IMR-90 (cell line): ENCODE results near the gene CD2. TPM values are rescaled to one million over a fixed set of nuclear protein-coding genes. Genes with fewer than 3 reads are reported as not detected.

ENCODE experiments used
- ATAC-seq: fragments of 200-7000 bp; cut with Tn5 transposase; 2 replicates; pipeline ENCODE4 v1.9.1; 2020; ENCODE audit warnings: low read depth, mild to moderate bottlenecking, moderate library complexity
- BruUV-seq: library from RNA; stranded (reverse); fragments of 400-500 nt; replicated peaks from 2 replicates; lab custom pipeline; 2021; lab: Mats Ljungman, UMichigan
- CTCF ChIA-PET: fragments of 300-600 bp; formaldehyde crosslinking; extraction: SDS; loops from one replicate; lab custom pipeline; 2021; ENCODE audit warnings: antibody characterized with exemption; lab: Yijun Ruan, JAX
- POLR2A ChIA-PET: fragments of 300-600 bp; sonication (Branson Sonifier 250); formaldehyde crosslinking; loops from one replicate; lab custom pipeline; 2022; ENCODE audit warnings: antibody characterized with exemption; ENCODE audit not compliant: unreplicated experiment; lab: Charles Lee
- DNase-seq: peaks from one replicate; pipeline ENCODE4 v3.0.0; 2013
- H2AFZ ChIP-seq: replicated peaks from 2 replicates; pipeline ENCODE3; 2013; ENCODE audit warnings: low read length, mild to moderate bottlenecking; ENCODE audit not compliant: poor library complexity
- H2AK5ac ChIP-seq: 2 replicates; pipeline ENCODE4 v1.6.1; 2013; ENCODE audit warnings: low read depth, low read length, inconsistent platforms
- H2AK9ac ChIP-seq: replicated peaks from 2 replicates; pipeline ENCODE3; 2013; ENCODE audit warnings: mild to moderate bottlenecking, low read depth, low read length, moderate library complexity; ENCODE audit not compliant: poor library complexity
- H2BK120ac ChIP-seq: 2 replicates; pipeline ENCODE4 v1.6.1; 2013; ENCODE audit warnings: low read depth, low read length, inconsistent platforms
- H2BK15ac ChIP-seq: 3 replicates; pipeline ENCODE4 v1.6.1; 2013; ENCODE audit warnings: low read depth, low read length, inconsistent platforms
- H2BK20ac ChIP-seq: 2 replicates; pipeline ENCODE4 v1.6.1; 2013; ENCODE audit warnings: low read depth, mild to moderate bottlenecking, inconsistent platforms, low read length, moderate library complexity
- H2BK5ac ChIP-seq: 2 replicates; pipeline ENCODE4 v1.6.1; 2013; ENCODE audit warnings: mild to moderate bottlenecking, low read depth, low read length, inconsistent platforms; ENCODE audit not compliant: poor library complexity, severe bottlenecking
- H3K14ac ChIP-seq: replicated peaks from 2 replicates; pipeline ENCODE4 v1.6.1; 2013; ENCODE audit warnings: low read depth, low read length, inconsistent platforms
- H3K18ac ChIP-seq: 2 replicates; pipeline ENCODE4 v1.6.1; 2013; ENCODE audit warnings: low read depth, low read length, control low read depth
- H3K23ac ChIP-seq: 2 replicates; pipeline ENCODE4 v1.6.1; 2013; ENCODE audit warnings: low read depth, low read length, inconsistent platforms
- H3K27ac ChIP-seq: 2 replicates; pipeline ENCODE4 v1.5.1; 2013; ENCODE audit warnings: mild to moderate bottlenecking, control low read depth, low read length; ENCODE audit not compliant: insufficient read depth
- H3K27me3 ChIP-seq: 2 replicates; pipeline ENCODE4 v1.6.1; 2013; ENCODE audit warnings: low read length; ENCODE audit not compliant: control insufficient read depth, insufficient read depth
- H3K36me3 ChIP-seq: 2 replicates; pipeline ENCODE4 v1.6.1; 2013; ENCODE audit warnings: low read length, mixed read lengths; ENCODE audit not compliant: control insufficient read depth, insufficient read depth
- H3K4ac ChIP-seq: 2 replicates; pipeline ENCODE4 v1.6.1; 2013; ENCODE audit warnings: low read depth, low read length, inconsistent platforms
- H3K4me1 ChIP-seq: 2 replicates; pipeline ENCODE4 v1.6.1; 2013; ENCODE audit warnings: low read length, mixed read lengths; ENCODE audit not compliant: control insufficient read depth, insufficient read depth
- H3K4me2 ChIP-seq: 2 replicates; pipeline ENCODE4 v1.6.1; 2013; ENCODE audit warnings: low read depth, mild to moderate bottlenecking, control low read depth, low read length, moderate library complexity
- H3K4me3 ChIP-seq: 2 replicates; pipeline ENCODE4 v1.5.1; 2013; ENCODE audit warnings: low read depth, mild to moderate bottlenecking, control low read depth, low read length, moderate library complexity; ENCODE audit not compliant: insufficient read depth
- H3K56ac ChIP-seq: 2 replicates; pipeline ENCODE4 v1.6.1; 2013; ENCODE audit warnings: low read length, inconsistent platforms; ENCODE audit not compliant: insufficient read depth; ENCODE audit errors: extremely low read depth
- H3K79me1 ChIP-seq, 2 experiments: 2 replicates each; pipeline ENCODE4 v1.6.1; 2013; ENCODE audit warnings: low read length in 2 of 2, inconsistent platforms in 1 of 2, low read depth in 1 of 2
- H3K9ac ChIP-seq: 2 replicates; pipeline ENCODE4 v1.6.1; 2013; ENCODE audit warnings: low read depth, low read length, control low read depth
- H3K9me1 ChIP-seq: 2 replicates; pipeline ENCODE4 v1.6.1; 2013; ENCODE audit warnings: low read length, inconsistent platforms; ENCODE audit not compliant: insufficient read depth
- H3K9me3 ChIP-seq: 2 replicates; pipeline ENCODE4 v1.6.1; 2013; ENCODE audit warnings: low read length; ENCODE audit not compliant: control insufficient read depth, insufficient read depth
- H4K20me1 ChIP-seq: 2 replicates; pipeline ENCODE4 v1.6.1; 2013; ENCODE audit warnings: low read length, inconsistent platforms; ENCODE audit not compliant: insufficient read depth
- H4K5ac ChIP-seq: 2 replicates; pipeline ENCODE4 v1.6.1; 2013; ENCODE audit warnings: mild to moderate bottlenecking, low read depth, low read length, control low read depth
- H4K8ac ChIP-seq, 2 experiments: 2 replicates each; pipeline ENCODE4 v1.6.1; 2013; ENCODE audit warnings: low read depth in 2 of 2, low read length in 2 of 2, control low read depth in 1 of 2, inconsistent platforms in 1 of 2
- H4K91ac ChIP-seq: 2 replicates; pipeline ENCODE4 v1.6.1; 2013; ENCODE audit warnings: low read depth, low read length, inconsistent platforms; ENCODE audit not compliant: insufficient read depth
- BHLHE40 ChIP-seq: fragments of 150-350 bp; IDR thresholded peaks from 2 replicates; pipeline ENCODE4 v1.6.1; 2016; ENCODE audit warnings: mild to moderate bottlenecking, low read depth, low read length
- CEBPB ChIP-seq: IDR thresholded peaks from 2 replicates; pipeline ENCODE4 v1.6.1; 2012; ENCODE audit warnings: low read depth, low read length, improper control_type of control experiment
- CHD1 ChIP-seq: IDR thresholded peaks from 2 replicates; pipeline ENCODE4 v1.6.1; 2012; ENCODE audit warnings: low read depth, low read length, improper control_type of control experiment
- ELK1 ChIP-seq: fragments of 150-350 bp; IDR thresholded peaks from 2 replicates; pipeline ENCODE4 v1.6.1; 2016; ENCODE audit warnings: low read depth, mild to moderate bottlenecking, low read length, moderate library complexity, borderline replicate concordance
- FOS ChIP-seq: fragments of 150-350 bp; IDR thresholded peaks from 2 replicates; pipeline ENCODE4 v1.6.1; 2016; ENCODE audit warnings: low read depth, low read length
- MAFK ChIP-seq: IDR thresholded peaks from 2 replicates; pipeline ENCODE4 v1.6.1; 2012; ENCODE audit warnings: low read depth, low read length, improper control_type of control experiment
- MAZ ChIP-seq: IDR thresholded peaks from 2 replicates; pipeline ENCODE4 v1.6.1; 2012; ENCODE audit warnings: low read depth, mild to moderate bottlenecking, low read length, improper control_type of control experiment, moderate library complexity, borderline replicate concordance
- MXI1 ChIP-seq: IDR thresholded peaks from 2 replicates; pipeline ENCODE4 v1.6.1; 2012; ENCODE audit warnings: low read depth, mild to moderate bottlenecking, low read length, moderate library complexity, borderline replicate concordance
- NFE2L2 ChIP-seq: fragments of 150-350 bp; IDR thresholded peaks from 2 replicates; pipeline ENCODE4 v1.6.1; 2016; ENCODE audit warnings: low read depth, mild to moderate bottlenecking, low read length
- RAD21 ChIP-seq: IDR thresholded peaks from 2 replicates; pipeline ENCODE4 v1.6.1; 2012; ENCODE audit warnings: low read length, improper control_type of control experiment
- RCOR1 ChIP-seq: IDR thresholded peaks from 2 replicates; pipeline ENCODE4 v1.6.1; 2012; ENCODE audit warnings: mild to moderate bottlenecking, low read length, improper control_type of control experiment; ENCODE audit not compliant: insufficient replicate concordance
- RFX5 ChIP-seq: IDR thresholded peaks from 2 replicates; pipeline ENCODE4 v1.8.0; 2012; ENCODE audit warnings: low read depth, mild to moderate bottlenecking, low read length, moderate library complexity
- SMC3 ChIP-seq: fragments of 150-350 bp; IDR thresholded peaks from 2 replicates; pipeline ENCODE4 v1.6.1; 2016; ENCODE audit warnings: low read depth, mild to moderate bottlenecking, antibody characterized with exemption, low read length, moderate library complexity
- WGBS, 2 experiments: methylation state at CpG; one replicate each; pipeline versions ENCODE4 v1.1.5 to v1.1.7; 2013; ENCODE audit warnings: missing lambda C conversion rate in 2 of 2; ENCODE audit not compliant: insufficient read length in 1 of 2; ENCODE audit errors: extremely low coverage in 2 of 2; 5-methylcytosine and 5-hydroxymethylcytosine counted together
- dilution Hi-C: fragments of 300-500 bp; cut with HindIII; formaldehyde crosslinking; loops from one replicate; pipeline ENCODE4 v1.14.3; 2018; ENCODE audit warnings: low sequenced_read_pairs; ENCODE audit not compliant: unreplicated experiment
- in situ Hi-C: fragments of 300-500 bp; cut with MboI; formaldehyde crosslinking; loops from 3 replicates; pipeline ENCODE4 v1.14.3; 2019; ENCODE audit warnings: low sequenced_read_pairs, inconsistent platforms, mixed read lengths
- intact Hi-C: fragments of 100-400 bp; cut with micrococcal nuclease; formaldehyde crosslinking; loops from 2 replicates; pipeline ENCODE4 v1.10.0; 2022
- polyA plus RNA-seq, 3 experiments: library from polyadenylated mRNA; depleted of rRNA; stranded (reverse); fragments of >200 nt; gene quantifications; 2 replicates each; pipeline ENCODE4 v1.2.3, GENCODE V29; 2012; ENCODE audit warnings: low replicate concordance in 1 of 3
- total RNA-seq: library from RNA; depleted of rRNA; stranded (reverse); fragments of >200 nt; gene quantifications from 2 replicates; pipeline ENCODE4 v1.2.3, GENCODE V29; 2012
- TF ChIP-seq, protein P1 (sequence below): conservative IDR thresholded peaks from 2 replicates; pipeline ENCODE4 v1.5.1; 2012; ENCODE audit warnings: mild to moderate bottlenecking, low read depth, low read length, improper control_type of control experiment
- TF ChIP-seq, protein P2 (sequence below): fragments of 150-350 bp; IDR thresholded peaks from 2 replicates; pipeline ENCODE4 v1.6.1; 2017; ENCODE audit warnings: mild to moderate bottlenecking, antibody characterized with exemption, low read length, low read depth

CD2 gene
- total and polyA plus RNA-seq, 2 of the 4 experiments (the other 2 are of a cell fraction), result not detected

DNA sequence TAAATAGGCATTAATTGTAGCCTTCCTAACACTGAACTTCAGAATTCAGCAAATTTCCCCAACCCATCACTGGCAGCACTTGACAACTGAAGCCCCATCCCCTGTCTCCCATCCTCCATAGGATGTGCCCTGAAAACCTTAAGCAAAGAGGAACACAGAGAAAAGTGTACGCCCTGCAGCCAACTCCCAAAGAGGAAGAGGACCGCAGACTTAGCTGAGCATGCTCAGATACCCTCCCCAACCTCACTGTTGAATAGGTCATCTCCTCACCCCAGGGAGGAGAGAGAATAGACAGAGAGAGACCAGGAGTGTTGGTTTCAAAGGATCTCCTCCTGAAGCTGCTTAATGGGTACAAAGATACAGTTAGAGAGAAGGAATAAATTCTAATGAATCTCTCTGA lies 50.5 kb downstream of the CD2 start:
- Histone ChIP-seq H2BK5ac (no peak overlapping the region), H3K23ac (no peak overlapping the region), H3K27me3 (no peaks in the 10 kb centered on the region), H2AK5ac (no peak overlapping the region), H4K5ac (no peak overlapping the region), H2BK120ac (no peak overlapping the region), H3K9ac (no peak overlapping the region), H2AK9ac (no peak overlapping the region), H3K27ac (no peak overlapping the region), H3K4ac (no peak overlapping the region), H3K36me3 (no peaks in the 10 kb centered on the region), H3K18ac (no peak overlapping the region), H2AFZ (no peak overlapping the region), H3K4me3 (no peak overlapping the region), H4K91ac (no peak overlapping the region), H3K9me1 (no peaks in the 10 kb centered on the region), H4K8ac (no peak overlapping the region), H3K14ac (no peak overlapping the region), H2BK20ac (no peak overlapping the region), H4K20me1 (no peaks in the 10 kb centered on the region), H3K4me2 (no peak overlapping the region), H3K4me1 (no peaks in the 10 kb centered on the region), H3K9me3 (no peaks in the 10 kb centered on the region), H2BK15ac (no peak overlapping the region), H3K56ac (no peak overlapping the region), H3K79me1 (no peaks in the 10 kb centered on the region)
- TF ChIP-seq MAFK (no peak), MAZ (no peak), RCOR1 (no peak), CHD1 (no peak), RAD21 (no peak), ELK1 (no peak), SMC3 (no peak), BHLHE40 (no peak), NFE2L2 (no peak), RFX5 (no peak), FOS (no peak), CEBPB (no peak), MXI1 (no peak)
- TF ChIP-seq, protein P1, sequence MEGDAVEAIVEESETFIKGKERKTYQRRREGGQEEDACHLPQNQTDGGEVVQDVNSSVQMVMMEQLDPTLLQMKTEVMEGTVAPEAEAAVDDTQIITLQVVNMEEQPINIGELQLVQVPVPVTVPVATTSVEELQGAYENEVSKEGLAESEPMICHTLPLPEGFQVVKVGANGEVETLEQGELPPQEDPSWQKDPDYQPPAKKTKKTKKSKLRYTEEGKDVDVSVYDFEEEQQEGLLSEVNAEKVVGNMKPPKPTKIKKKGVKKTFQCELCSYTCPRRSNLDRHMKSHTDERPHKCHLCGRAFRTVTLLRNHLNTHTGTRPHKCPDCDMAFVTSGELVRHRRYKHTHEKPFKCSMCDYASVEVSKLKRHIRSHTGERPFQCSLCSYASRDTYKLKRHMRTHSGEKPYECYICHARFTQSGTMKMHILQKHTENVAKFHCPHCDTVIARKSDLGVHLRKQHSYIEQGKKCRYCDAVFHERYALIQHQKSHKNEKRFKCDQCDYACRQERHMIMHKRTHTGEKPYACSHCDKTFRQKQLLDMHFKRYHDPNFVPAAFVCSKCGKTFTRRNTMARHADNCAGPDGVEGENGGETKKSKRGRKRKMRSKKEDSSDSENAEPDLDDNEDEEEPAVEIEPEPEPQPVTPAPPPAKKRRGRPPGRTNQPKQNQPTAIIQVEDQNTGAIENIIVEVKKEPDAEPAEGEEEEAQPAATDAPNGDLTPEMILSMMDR, result no peak
- TF ChIP-seq, protein P2, sequence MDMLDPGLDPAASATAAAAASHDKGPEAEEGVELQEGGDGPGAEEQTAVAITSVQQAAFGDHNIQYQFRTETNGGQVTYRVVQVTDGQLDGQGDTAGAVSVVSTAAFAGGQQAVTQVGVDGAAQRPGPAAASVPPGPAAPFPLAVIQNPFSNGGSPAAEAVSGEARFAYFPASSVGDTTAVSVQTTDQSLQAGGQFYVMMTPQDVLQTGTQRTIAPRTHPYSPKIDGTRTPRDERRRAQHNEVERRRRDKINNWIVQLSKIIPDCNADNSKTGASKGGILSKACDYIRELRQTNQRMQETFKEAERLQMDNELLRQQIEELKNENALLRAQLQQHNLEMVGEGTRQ, result no peak
- intact Hi-C loops (no loop called here), in situ Hi-C loops (no loop called here), dilution Hi-C loops (no loop called here)
- WGBS, 2 experiments, result no CpG with 5 or more reads among the region's 2 CpGs
- BruUV-seq, result no TSS peak
- ATAC-seq (no peak), DNase-seq (no peak)
- ChIA-PET POLR2A (interaction anchor here (0.5 kb wide), 1 partner anchor 73 kb away, joined by 4 read pairs; no protein-coding TSS in a partner anchor), CTCF (no interaction called here)
